Measurements from ENCODE around the gene PDGFA.

PDGFA gene

DNA sequence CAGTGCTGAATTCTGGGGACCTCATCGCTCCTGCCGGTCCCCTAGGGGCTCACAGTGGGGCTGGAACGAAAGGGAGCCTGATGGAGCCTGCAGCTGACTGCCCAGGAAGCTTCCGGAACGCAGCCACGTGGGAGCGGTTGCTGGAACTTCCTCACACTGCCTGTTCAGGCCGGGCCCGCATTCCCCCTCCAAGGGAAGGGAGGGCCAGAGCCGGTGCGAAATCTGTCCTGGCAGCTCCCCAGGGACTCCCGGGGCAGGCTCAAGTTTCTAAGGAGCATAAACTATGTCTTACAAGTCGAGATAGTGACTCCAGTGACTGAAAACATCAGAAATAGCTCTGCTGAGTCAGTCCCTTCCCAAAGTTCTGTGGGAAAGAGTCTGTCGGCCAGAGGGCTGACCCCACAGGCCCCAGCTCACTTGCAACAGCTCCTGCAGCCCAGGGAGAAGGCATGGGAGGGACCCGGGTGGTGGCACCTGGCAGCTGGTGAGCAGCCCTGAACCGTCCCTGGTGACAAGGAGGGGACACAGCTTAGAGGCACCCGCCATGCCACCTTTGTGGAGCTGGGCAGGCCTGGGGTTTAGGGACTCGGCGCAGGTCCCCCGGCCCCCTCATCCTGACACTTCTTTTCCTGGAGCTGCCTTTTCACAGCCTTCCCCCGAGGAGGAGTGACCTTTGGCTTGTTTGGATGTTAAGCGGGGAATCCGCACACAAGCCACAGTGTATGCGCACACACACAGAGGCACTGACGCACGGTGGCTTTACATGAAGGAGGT lies 47.6 kb downstream of the PDGFA start:
- DNase-seq (ENCODE audit: low spot score) (peak; percentile 89), ATAC-seq (ENCODE audit: low read depth) (peak; percentile 87)

GRCh38 chr7:471191-471865 lies 48.3 kb downstream of the PDGFA start:
- Histone ChIP-seq H3K36me3 (ENCODE audit: low read depth) (no peaks in the 10 kb centered on the region), H3K4me3 (ENCODE audit: severe bottlenecking) (no peak overlapping the region), H3K4me1 (ENCODE audit: insufficient read depth, poor library complexity, severe bottlenecking) (peaks cover 12% of the 10 kb centered on the region), H3K9me3 (ENCODE audit: severe bottlenecking) (no peaks in the 10 kb centered on the region), H3K27ac (ENCODE audit: poor library complexity, severe bottlenecking) (peak overlapping the region; percentile 76), H3K27me3 (ENCODE audit: insufficient read depth, poor library complexity, severe bottlenecking) (no peaks in the 10 kb centered on the region)
- ATAC-seq (ENCODE audit: low read depth): no peak
- DNase-seq (ENCODE audit: low spot score): no peak
- no peak for TF ChIP-seq CTCF (IDR thresholded peaks at IDR 0.05; ENCODE audit: poor library complexity, severe bottlenecking)

More for the DNA sequence above, 47.6 kb downstream of the PDGFA start:
- no peaks in the 10 kb centered on the region for H3K27me3 ChIP-seq (ENCODE audit: insufficient read depth, poor library complexity, severe bottlenecking)
- H3K4me1 ChIP-seq (ENCODE audit: insufficient read depth, poor library complexity, severe bottlenecking): peaks cover 12% of the 10 kb centered on the region
- H3K4me3 ChIP-seq (ENCODE audit: severe bottlenecking): no peak overlapping the region
- no peak for TF ChIP-seq CTCF (IDR thresholded peaks at IDR 0.05; ENCODE audit: poor library complexity, severe bottlenecking)
- no peaks in the 10 kb centered on the region for H3K36me3 ChIP-seq (ENCODE audit: low read depth)
- peak overlapping the region; percentile 76 for H3K27ac ChIP-seq (ENCODE audit: poor library complexity, severe bottlenecking)
- H3K9me3 ChIP-seq (ENCODE audit: severe bottlenecking): no peaks in the 10 kb centered on the region

- Histone ChIP-seq H3K27ac (ENCODE audit: poor library complexity, severe bottlenecking) (no peak overlapping the region), H3K36me3 (ENCODE audit: low read depth) (no peaks in the 10 kb centered on the region), H3K9me3 (ENCODE audit: severe bottlenecking) (no peaks in the 10 kb centered on the region), H3K4me1 (ENCODE audit: insufficient read depth, poor library complexity, severe bottlenecking) (peaks cover 12% of the 10 kb centered on the region), H3K27me3 (ENCODE audit: insufficient read depth, poor library complexity, severe bottlenecking) (no peaks in the 10 kb centered on the region), H3K4me3 (ENCODE audit: severe bottlenecking) (no peak overlapping the region)
- TF ChIP-seq CTCF (IDR thresholded peaks at IDR 0.05; ENCODE audit: poor library complexity, severe bottlenecking): no peak
- no peak for ATAC-seq (ENCODE audit: low read depth)
- DNase-seq (ENCODE audit: low spot score): peak; percentile 51
These were observed 50.1 kb downstream of the PDGFA start for GRCh38 chr7:469563-469961.

DNA sequence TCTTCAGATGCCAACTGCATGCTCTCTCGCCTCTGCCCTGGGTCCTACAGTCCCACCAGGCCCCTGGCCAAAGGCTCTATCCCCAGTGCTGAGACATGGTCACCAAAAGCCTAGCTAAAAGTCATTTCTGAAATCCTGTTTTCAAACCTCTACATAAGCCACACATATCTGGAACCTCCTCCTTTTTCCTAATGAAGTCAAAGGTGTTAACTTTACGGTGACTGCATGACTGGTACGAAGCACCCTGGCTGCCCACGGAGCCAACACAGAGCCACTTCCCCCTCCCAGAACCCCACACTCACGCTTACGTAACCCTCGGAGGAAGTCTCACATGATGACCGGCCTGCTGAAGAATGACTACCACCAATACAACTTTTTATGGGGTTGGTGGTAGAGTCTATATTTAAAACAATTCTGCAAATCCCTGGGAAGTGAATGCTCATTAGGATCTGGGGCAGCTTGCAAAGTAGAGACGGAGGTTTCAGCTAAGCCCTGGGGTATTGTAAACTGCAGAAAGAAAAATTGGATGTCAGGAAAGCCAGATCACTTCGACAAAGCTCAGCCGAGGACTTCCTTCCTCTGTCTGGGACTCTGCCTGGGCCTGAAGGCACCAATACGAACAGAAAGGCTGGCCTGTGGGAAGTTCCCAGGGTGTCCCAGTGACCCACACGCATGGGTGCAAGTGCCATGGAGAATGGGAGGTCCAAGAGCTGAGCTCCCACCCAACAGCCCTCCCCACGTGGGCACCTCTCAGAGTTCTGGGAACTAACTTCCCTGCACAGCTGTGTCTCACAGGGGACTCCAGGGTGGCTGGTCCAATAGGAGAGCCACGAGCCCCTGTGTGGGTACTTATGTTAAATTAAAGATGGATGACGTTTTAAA lies 50.7 kb downstream of the PDGFA start:
- Histone ChIP-seq H3K27ac (ENCODE audit: poor library complexity, severe bottlenecking) (no peak overlapping the region), H3K36me3 (ENCODE audit: low read depth) (no peaks in the 10 kb centered on the region), H3K27me3 (ENCODE audit: insufficient read depth, poor library complexity, severe bottlenecking) (no peaks in the 10 kb centered on the region), H3K9me3 (ENCODE audit: severe bottlenecking) (no peaks in the 10 kb centered on the region), H3K4me1 (ENCODE audit: insufficient read depth, poor library complexity, severe bottlenecking) (peaks cover 12% of the 10 kb centered on the region), H3K4me3 (ENCODE audit: severe bottlenecking) (no peak overlapping the region)
- TF ChIP-seq CTCF (IDR thresholded peaks at IDR 0.05; ENCODE audit: poor library complexity, severe bottlenecking): no peak
- DNase-seq (ENCODE audit: low spot score): no peak
- no peak for ATAC-seq (ENCODE audit: low read depth)

All from RWPE2 (cell line).